GM21515 (cell line): ENCODE measurements around the gene PCYT1B.
"Not testable (repeated sequence)": the region's sequence is repeated elsewhere in the genome, so short reads cannot be mapped to it uniquely, and the experiment has no call there.

Source experiments
- ATAC-seq: cut with Tn5 transposase; IDR thresholded peaks from one replicate; pipeline ENCODE4 v1.9.1; 2021; ENCODE audit not compliant: unreplicated experiment

PCYT1B gene

DNA sequence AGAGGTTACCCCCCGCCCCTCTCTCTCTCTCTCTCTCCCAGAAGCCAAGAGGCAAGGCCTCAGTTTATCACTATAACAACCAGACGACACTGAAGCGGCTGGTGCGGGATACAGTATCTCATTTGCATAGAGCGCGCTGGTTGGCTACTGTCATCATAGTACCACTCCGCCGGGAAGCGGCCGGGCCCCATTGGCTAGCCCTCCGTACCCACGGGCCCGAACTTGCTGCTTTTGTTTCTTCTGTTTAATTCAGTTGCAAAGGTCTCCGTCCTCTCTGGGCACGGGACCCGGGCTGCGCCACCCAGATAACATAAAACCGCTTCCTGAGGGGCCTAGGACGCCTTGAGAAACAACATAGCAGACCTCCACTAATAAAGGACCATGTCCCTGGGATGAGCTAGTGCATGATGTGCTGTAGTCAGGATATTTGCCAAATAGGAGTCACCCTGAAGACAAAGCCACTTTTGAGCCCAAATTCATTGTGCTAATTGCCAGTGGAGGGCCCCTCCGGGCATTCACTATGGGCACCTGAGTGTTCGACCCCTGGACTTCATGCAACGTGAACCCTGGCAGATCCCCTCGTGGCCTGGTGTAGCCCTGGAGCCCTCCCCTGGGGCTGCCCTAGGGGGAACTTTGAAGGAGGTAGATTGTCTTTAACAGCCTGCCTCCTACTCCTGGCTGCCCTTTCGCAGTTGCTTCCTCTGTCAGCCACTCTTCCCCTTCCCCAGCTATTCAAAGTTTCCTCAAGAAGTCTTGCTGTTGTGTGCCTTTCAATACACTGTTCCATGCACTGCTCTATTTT lies at the start of gene PCYT1B:
TSS of gene PCYT1B (minus strand) at position 91 of the 802 bp plus-strand sequence. CDS start 242 bp downstream, outside the sequence.
- peak; percentile 64 for ATAC-seq

DNA sequence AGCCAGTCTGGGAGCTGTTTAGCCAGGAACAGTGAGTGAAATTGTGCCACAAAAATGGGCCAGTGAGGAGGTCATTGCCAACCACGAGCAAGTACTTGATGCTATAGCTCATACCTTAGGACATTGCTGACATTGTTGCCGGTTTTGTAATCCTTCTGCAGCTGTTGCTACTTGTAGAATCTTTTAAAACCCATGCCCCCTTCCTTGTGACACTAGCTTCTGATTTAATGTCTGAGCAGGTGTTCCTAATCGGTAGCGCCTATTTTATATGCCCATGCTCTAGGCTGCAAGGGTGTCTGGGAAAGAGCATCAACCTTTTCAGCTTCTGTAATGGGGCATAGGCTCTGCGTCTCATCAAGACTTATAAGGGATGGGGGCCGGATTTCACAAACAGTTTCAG lies 49.1 kb upstream of the PCYT1B start:
- no peak for ATAC-seq

DNA sequence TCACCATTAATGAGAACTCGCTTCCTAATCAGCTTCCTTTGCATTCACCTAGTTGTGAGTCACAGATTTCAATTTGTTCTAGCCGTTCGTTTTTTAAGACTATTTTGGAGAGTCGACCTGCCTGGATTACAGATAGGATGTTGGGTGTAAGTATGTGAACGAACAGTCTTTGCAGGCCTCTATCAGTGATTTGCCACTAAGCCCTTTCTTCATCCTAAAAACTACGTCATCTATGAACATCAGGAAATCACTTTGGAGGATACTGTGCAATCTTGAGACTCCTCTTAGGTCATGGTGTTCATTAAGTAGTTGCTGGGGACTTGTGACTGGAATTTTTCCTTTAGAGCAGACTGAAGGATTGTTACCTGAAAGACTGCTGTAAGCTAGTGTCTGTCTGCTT lies 47.7 kb upstream of the PCYT1B start:
- no peak for ATAC-seq

DNA sequence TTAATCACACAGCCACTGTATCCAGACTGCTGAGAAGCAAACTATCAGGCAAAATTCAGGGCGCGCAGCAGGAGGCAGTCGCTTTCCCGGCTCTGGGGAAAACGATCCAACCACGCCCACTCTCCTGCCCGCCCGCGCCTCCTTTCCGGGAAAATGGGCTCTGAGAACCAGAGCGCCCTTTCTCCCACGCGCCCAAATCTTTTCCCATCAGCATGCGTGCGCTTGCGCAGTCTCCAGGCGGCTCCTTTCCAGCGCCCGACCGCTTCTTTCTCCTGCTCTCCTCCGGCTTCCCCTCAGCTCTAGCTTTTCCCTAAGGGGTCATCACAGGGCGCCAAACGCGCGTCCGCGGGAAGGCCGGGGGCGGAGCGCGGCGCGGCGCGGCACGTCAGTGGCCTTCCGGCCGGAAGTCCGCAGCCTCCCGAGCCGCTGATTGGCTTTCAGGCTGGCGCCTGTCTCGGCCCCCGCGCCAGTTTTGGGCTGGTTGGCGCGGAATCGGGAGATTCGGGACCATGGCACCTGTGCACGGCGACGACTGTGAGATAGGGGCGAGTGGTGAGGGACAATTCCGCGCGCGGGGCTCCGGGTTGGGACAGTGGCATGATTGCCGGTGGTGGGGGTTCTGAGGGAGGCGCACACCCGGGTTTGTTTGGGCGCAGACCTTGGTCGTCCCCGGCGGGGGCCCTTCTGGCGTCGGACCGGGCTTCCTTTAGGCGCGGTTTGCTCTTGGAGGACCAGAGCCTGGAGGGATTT lies 46.5 kb upstream of the PCYT1B start, which contains the start of gene POLA1:
TSS of gene POLA1 (plus strand) at position 466 of the 750 bp plus-strand sequence. CDS start at position 510, 44 bp downstream.
- ATAC-seq, result peak; percentile 97

DNA sequence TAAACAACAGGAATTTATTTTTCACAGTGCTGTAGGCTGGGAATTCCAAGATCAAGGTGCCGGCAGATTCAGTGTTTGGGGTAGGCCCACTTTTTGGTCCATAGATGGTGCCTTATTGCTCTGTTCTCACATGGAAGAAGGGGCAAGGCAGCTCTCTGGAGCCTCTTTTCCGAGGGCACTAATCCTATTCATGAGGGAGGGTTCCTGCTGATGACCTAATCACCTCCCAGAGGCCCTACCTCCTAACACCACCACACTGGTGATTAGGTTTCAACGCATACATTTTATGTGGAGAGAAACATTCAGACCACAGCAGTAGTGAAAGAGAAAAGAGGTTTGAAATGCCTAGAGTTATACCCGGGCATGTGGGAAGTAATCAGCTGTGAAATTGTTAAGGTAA lies 45.2 kb upstream of the PCYT1B start:
- no peak for ATAC-seq

DNA sequence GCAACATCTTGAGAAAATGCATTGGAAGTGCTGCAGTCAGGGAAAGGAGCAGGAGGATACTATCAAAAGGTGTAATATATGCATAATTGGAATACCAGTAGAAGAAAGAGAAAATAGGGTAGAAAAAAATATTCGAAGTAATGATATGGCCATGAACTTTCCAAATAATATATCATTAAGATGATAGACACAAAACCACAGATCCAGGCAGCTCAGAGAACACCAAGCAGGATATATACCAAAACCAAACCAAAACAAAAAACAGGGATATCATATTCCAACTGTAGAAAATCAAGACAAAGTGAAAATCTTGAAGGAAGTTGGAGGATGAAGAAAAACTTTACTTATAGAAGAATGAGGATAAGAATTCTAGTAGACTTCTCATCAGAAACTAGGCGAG lies 36.9 kb upstream of the PCYT1B start:
- ATAC-seq, result no peak

DNA sequence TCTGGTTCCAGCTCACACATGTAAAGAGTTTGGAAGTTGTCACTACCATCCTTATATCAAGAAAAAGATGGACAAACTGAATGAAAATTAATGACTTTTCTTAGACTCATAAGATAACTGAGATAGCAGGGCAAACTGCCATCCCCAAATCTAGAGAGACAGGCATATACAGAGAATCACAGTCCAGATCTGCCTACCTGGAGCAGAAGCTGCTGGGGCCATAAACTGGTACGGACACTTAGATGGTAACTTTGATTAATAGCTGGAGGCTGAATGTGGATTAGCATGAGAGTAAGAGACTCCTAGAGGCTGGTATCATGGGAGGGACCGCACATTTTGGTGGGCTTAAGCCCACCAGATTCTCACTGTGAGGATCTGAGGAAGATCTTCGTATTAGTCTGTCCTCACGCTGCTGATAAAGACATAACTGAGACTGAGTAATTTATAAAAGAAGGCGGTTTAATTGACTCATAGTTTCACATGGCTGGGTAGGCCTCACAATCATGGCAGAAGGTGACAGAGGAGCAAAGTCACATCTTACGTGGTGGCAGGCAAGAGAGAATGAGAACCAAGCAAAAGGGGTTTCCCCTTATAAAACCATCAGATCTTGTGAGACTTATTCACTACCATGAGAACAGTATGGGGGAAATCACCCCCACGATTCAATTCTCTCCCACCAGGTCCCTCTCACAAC lies 35.7 kb upstream of the PCYT1B start:
- no peak for ATAC-seq

DNA sequence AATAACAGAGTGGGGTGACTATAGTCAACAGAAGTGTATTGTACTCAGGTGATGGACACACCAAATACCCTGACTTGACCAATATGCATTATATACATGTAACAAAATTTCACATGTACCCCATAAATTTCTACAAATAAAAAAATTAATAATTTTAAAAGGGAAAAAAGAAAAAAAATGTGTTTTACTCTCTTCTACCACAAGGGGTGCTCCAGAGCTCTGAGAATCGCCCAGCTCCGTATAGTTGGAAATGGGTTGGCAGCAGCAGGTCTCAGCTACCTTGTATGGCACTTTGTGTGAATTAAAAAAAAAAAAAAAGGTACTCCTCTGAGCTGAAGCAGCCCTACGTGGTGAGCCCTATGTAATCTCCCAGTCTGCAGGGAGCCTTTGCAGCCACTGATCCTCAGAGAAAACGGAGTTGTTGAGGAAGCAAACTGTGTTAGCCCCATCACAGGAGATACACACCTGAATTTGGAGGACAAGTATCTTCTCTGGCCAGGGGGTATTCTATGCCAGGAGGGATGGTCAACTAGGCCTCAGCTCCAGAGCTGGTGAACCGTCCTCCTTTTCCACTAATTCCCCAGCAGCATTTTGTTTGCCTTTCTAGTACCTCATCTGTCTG lies 29.4 kb upstream of the PCYT1B start:
- ATAC-seq, result no peak

DNA sequence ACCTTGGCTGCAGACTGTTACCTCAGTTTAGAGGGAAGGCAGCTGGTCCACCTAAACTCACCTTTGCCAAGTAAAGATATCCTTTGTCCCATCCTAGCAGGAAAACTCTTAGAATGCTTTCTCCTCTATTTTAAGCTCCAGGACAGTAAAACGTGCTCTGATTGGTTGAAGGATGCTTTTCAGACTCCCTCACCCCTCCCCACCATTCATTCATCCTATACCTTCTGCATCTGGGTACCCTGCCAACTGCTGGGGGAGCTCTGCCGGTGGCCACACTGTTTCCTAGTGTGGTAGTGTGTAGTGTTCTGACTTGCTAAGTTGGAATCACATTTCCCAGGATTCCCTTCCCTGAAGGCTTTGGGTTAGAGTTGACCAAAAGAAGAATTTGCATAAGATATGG lies 26.3 kb upstream of the PCYT1B start:
- ATAC-seq, result no peak

DNA sequence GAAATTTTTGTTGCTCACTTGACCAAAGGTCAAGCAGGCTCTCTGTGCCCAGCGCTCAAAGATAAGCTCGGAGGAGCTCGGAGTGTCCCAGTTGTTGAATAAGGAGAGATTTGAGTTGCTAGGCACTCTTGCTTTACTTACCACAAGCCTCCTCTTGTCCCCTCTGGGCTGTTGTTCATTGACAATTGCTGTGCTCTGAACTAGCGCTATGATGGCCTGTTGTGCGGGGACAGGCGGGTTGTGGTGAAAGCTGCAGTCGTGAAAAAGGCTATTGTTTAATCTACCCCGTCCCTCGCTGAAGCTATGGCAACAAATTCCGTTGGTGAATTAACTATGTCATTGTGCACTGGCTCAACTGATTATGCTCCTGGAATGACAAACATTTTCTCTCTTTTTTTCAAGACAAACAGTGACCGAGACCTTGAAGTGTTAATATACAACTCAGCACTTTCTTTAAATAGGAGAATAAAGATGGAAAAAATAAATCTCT lies 25.6 kb upstream of the PCYT1B start:
- ATAC-seq, result no peak

DNA sequence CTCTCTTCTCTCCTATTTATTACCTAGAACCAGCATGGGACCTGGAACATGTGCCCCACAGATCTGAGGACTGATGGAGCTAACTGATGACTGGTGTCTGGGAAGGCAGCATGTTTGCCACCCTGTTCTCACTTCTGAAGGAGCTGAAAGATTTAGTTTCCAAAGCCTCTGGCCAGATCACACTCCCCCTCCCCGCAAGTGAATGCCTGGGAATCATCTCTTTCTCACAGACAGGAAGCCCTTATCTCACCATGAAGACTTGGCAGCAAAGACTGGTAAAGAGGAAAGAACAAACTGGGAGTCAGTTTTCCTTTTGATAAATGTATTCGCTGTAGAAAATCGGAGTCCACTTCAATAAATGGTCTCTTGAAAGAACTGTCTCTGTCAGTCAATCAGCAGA lies 21.0 kb upstream of the PCYT1B start:
- ATAC-seq, result no peak

DNA sequence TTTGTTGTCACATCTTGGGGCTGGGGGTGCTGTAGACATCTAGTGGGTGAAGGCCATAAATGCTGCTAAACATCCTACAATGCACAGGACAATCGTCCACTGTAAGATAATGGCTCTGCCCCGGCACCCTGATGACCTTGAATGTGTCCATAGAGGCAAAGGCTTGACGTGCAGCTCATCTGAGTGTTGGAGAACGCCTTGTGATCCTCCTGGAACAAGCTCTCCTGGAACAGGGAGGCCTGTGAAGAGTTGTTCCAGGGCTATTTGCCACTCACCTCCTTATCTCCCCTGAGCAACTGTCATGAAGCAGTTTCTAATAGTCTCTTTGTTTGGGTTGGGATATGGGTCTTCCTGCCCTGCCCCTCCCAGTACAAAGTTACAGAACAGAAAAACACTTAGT lies 15.2 kb upstream of the PCYT1B start:
- no peak for ATAC-seq

DNA sequence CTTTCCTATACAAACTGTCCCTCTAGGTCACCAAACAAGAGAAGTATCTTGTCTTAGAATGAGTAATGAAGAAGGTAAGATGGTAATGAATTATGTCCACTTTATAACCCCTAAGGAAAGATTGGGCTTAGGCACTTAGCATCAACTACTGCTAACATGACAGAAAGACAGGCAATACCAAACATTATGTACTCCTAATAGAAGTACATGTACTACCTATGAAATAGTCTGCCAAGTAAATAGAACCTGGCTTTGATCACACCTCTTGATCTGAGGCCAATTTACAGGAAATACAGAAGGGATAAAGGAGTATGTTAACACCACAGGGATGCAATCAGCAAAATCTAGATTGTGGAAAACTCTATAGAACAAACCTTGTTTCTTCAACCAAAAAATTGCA lies 14.1 kb upstream of the PCYT1B start:
- ATAC-seq, result no peak

DNA sequence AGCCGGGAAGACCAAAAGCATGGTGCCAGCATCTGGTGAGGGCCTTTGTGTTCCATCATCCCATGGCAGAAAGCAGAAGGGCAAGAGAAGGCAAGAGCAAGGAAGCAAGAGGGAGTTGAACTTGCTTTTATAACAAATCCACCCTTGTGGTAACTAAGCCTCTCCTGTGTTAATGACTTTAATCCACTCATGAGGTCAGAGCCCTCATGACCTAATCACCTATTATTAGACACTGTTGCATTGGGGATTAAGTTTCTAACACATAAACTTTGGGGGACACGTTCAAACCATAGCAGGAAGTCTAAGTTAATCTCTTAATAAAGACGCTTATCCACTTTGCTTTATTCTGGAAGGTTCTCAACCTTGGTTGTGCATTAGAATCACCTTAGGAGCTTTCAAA lies 12.5 kb upstream of the PCYT1B start:
- ATAC-seq, result no peak

DNA sequence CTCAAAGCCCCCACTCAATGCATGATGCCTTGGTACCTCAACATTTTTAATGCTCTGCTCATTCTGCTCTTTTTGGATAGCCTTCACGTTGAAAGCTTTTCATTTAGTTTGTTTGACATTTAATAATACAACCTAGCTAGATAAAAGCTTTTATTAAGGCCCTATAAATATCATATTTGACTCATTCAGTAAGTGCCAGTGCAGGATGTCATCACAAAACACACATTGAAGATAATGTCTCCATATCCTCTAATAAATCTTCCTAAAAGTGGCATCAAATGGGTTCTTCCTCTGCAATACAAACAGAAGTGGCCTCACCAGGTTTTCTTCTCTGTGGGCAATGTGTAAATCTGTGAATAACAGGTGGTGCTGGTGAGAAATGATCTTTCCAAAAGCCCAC lies 12.0 kb upstream of the PCYT1B start:
- no peak for ATAC-seq

DNA sequence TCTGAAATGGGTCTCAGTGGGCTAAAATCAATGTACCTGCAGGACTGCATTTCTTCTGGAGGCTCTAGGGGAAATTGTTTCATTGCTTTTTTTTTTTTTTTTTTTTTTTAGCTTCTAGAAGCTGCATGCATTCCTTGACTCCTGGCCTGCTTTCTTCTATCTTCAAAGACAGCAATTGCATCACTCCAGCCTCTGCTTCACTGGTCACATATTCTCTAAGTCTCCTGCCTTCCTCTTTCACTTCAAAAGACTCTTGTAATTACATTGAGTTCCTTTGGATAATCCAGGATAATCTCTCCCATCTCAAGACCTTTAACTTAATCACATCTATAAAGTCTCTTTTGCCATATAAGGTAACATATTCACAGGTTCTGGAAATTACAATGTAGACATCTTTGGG lies 11.3 kb upstream of the PCYT1B start:
- ATAC-seq, result no peak

DNA sequence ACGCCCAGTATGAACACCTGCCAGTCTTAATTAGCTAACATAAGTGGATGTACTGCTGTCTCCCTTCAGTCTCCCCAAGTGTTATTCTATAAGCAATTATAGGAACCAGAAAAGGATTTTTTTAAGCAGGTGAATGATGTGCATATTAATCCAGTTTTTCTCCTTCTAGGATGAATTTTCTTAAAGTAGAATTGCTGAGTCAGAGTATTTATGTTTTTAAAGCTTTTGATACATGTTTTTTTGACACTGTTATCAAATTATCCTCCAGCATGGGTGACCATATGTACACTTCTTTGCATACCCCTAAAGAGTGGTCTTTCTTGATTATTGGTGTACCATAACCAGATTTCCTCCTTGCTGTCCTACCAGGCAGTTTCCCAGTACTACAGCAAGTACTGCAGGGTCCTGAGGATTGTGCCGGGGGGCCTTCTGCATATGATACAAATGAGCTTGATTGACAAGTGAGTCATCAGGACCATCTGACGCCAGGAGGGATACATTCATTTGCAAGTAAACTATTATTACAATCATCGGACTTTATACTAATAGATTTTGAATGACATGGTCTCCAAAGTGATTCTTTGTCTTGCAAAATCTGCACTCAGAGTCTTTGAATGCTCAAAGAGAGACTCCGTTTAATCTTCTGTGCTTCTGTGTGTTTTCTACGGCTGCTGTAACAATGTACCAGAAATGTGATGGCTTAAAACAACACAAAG lies 10.7 kb upstream of the PCYT1B start:
- ATAC-seq, result no peak

DNA sequence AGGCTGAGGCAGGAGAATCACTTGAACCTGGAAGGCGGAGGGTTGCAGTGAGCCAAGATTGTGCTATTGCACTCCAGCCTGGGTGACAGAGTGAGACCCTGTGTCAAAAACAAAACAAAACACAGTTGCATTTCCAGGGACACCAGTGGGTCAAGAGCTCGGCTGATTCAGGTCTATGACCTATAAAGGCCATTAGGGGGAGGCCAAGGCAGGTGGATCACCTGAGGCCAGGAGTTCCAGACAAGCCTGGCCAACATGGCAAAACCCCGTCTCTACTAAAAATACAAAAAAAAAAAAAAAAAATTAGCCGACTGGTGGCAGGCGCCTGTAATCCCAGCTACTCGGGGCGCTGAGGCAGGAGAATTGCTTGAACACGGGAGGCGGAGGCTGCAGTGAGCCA lies 8.5 kb upstream of the PCYT1B start:
- ATAC-seq, result not testable (repeated sequence)

DNA sequence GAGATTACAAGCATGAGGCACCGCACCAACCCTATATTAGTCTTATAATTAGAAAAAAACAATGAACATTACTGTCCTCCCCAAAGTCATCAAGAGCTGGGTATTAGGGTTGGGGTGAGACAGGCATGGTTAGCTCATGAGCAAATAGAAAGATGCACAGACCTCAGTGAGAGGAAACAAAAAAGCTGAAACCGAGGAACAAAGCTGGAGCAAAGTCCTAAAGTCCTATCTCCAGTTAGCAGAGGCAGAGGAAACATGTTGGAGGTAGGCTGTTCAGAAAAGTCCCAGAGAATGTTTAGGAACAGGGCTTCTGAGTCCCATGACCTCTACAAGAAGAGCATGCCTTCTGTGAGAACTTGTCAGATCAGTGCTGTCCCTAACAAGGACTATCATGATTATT lies 4.6 kb upstream of the PCYT1B start:
- ATAC-seq, result no peak

DNA sequence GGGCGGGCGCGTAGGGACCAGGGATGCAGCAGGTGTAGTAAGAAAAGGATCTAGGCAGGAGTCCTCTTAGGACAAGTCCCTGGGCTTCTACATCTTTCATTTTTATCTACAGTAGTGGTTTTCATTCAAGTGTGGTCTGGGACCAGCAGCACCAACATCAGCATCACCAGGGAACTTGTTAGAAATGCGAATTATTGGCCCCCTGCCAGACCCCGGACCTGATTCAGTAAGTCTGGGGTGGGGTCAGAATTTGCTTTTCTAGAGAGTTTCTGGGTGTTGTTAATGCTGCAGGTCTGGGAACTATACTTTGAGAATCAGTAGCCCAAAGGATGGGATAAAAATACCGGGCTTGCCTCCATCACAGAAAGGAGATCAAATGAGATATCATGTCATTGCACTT lies 1.3 kb upstream of the PCYT1B start:
- ATAC-seq, result no peak
